Suprapubic skin (tissue), 4 donors: ENCODE results near the gene CCT6B. TPM values are rescaled to one million over a fixed set of nuclear protein-coding genes. Genes with fewer than 3 reads are reported as not detected.
"Not testable (repeated sequence)": the region's sequence is repeated elsewhere in the genome, so short reads cannot be mapped to it uniquely, and the experiment has no call there.

Source experiments
- DNase-seq, 2 donors: peaks; one replicate each; pipeline ENCODE4 v3.0.0-alpha.2; 2019; ENCODE audit warnings: low spot score in 2 of 2
- H3K27ac ChIP-seq: fragments of 200-600 bp; sonication (generic); one replicate; pipeline ENCODE4 v1.5.1; 2019
- H3K27me3 ChIP-seq: fragments of 200-600 bp; sonication (generic); one replicate; pipeline ENCODE4 v1.5.1; 2019
- H3K36me3 ChIP-seq: fragments of 200-600 bp; sonication (generic); one replicate; pipeline ENCODE4 v1.5.1; 2019
- H3K4me1 ChIP-seq: fragments of 200-600 bp; sonication (generic); one replicate; pipeline ENCODE4 v1.5.1; 2019
- H3K4me3 ChIP-seq: fragments of 200-600 bp; sonication (generic); one replicate; pipeline ENCODE4 v1.5.1; 2019; ENCODE audit warnings: mild to moderate bottlenecking
- H3K9me3 ChIP-seq: fragments of 200-600 bp; sonication (generic); one replicate; pipeline ENCODE4 v1.5.1; 2019
- CTCF ChIP-seq, 2 donors: fragments of 200-600 bp in 1 of 2; fragments of 450-650 bp in 1 of 2; sonication (generic) in 1 of 2; IDR thresholded peaks; one replicate each; pipeline ENCODE4 v1.5.1; 2016 to 2019; ENCODE audit warnings: antibody characterized with exemption in 2 of 2, mild to moderate bottlenecking in 1 of 2, moderate library complexity in 1 of 2
- EP300 ChIP-seq: sonication (generic); formaldehyde crosslinking; IDR thresholded peaks from one replicate; pipeline ENCODE4 v1.6.1; 2017; ENCODE audit warnings: antibody characterized with exemption
- POLR2A ChIP-seq, 2 donors: fragments of 450-650 bp; IDR thresholded peaks; one replicate each; pipeline ENCODE4 v1.6.1; 2017; ENCODE audit warnings: antibody characterized with exemption in 2 of 2, mild to moderate bottlenecking in 2 of 2, moderate library complexity in 2 of 2
- POLR2AphosphoS5 ChIP-seq, 3 donors: sonication (generic); formaldehyde crosslinking; IDR thresholded peaks; one replicate each; pipeline ENCODE4 v1.6.1; 2017; ENCODE audit warnings: antibody characterized with exemption in 3 of 3
- WGBS: methylation state at CpG from one replicate; pipeline ENCODE4 v1.1.5; 2018; 5-methylcytosine and 5-hydroxymethylcytosine counted together
- total RNA-seq, 4 donors: library from RNA; depleted of rRNA; stranded (reverse); fragments of >200 nt; gene quantifications; one replicate each; pipeline ENCODE4 v1.1.0, GENCODE V29; 2016

The CCT6B gene
- total RNA-seq, 4 donors from 2014 or later, result 0.49 to 3.3 (median 1.5) TPM

- H3K36me3 ChIP-seq, result peaks cover 64% of the 10 kb centered on the region
- 78% methylated on average over 4 of the region's 4 CpGs for WGBS
- no peaks in the 10 kb centered on the region for H3K27me3 ChIP-seq
- H3K27ac ChIP-seq, result no peak overlapping the region
- H3K9me3 ChIP-seq, result no peaks in the 10 kb centered on the region
- TF ChIP-seq EP300 (no peak), POLR2AphosphoS5 (IDR thresholded peaks at IDR 0.05) (no peak), POLR2A (IDR thresholded peaks at IDR 0.05) (no peak), CTCF (IDR thresholded peaks at IDR 0.05) (no peak)
- no peaks in the 10 kb centered on the region for H3K4me1 ChIP-seq
- H3K4me3 ChIP-seq, result no peak overlapping the region
- DNase-seq, result no peak
Observed at GRCh38 chr17:35003778-35004177, 42.5 kb upstream of the CCT6B start.

- no peak for DNase-seq
- WGBS, result 81% methylated on average over 15 of the region's 15 CpGs
- Histone ChIP-seq H3K27me3 (no peaks in the 10 kb centered on the region), H3K27ac (no peak overlapping the region), H3K36me3 (peaks cover 64% of the 10 kb centered on the region), H3K4me3 (no peak overlapping the region), H3K9me3 (no peaks in the 10 kb centered on the region), H3K4me1 (no peaks in the 10 kb centered on the region)
- TF ChIP-seq EP300, result no peak
- TF ChIP-seq POLR2AphosphoS5 (IDR thresholded peaks at IDR 0.05), result peak in 1 of 3 donors; percentile 3
- no peak for TF ChIP-seq CTCF (IDR thresholded peaks at IDR 0.05)
- TF ChIP-seq POLR2A (IDR thresholded peaks at IDR 0.05), result no peak
Observed at GRCh38 chr17:35002876-35003551, 41.8 kb upstream of the CCT6B start.

- Histone ChIP-seq H3K36me3 (peaks cover 54% of the 10 kb centered on the region), H3K4me1 (peaks cover 13% of the 10 kb centered on the region), H3K9me3 (no peaks in the 10 kb centered on the region), H3K4me3 (no peak overlapping the region), H3K27me3 (no peaks in the 10 kb centered on the region), H3K27ac (no peak overlapping the region)
- no peak for DNase-seq
- 91% methylated on average over 2 of the region's 2 CpGs for WGBS
- TF ChIP-seq EP300 (no peak), POLR2AphosphoS5 (IDR thresholded peaks at IDR 0.05) (no peak), CTCF (IDR thresholded peaks at IDR 0.05) (no peak), POLR2A (IDR thresholded peaks at IDR 0.05) (no peak)
Observed at GRCh38 chr17:35001549-35001948, 40.3 kb upstream of the CCT6B start.

- Histone ChIP-seq H3K36me3 (peaks cover 60% of the 10 kb centered on the region), H3K4me1 (peaks cover 13% of the 10 kb centered on the region)
- not testable (repeated sequence) for H3K27me3 ChIP-seq, H3K4me3 ChIP-seq, H3K9me3 ChIP-seq, DNase-seq, H3K27ac ChIP-seq
- WGBS, result 93% methylated on average over 14 of the region's 14 CpGs
Observed at GRCh38 chr17:35000965-35001364, 39.7 kb upstream of the CCT6B start.

GRCh38 chr17:34999456-34999855 lies 38.2 kb upstream of the CCT6B start:
- no peak for DNase-seq
- Histone ChIP-seq H3K27ac (no peak overlapping the region), H3K4me3 (no peak overlapping the region), H3K4me1 (peaks cover 13% of the 10 kb centered on the region), H3K9me3 (no peaks in the 10 kb centered on the region), H3K36me3 (peaks cover 67% of the 10 kb centered on the region), H3K27me3 (no peaks in the 10 kb centered on the region)
- TF ChIP-seq POLR2A (IDR thresholded peaks at IDR 0.05) (no peak), POLR2AphosphoS5 (IDR thresholded peaks at IDR 0.05) (no peak), CTCF (IDR thresholded peaks at IDR 0.05) (no peak), EP300 (no peak)
- WGBS, result 100% methylated on average over 2 of the region's 2 CpGs

- no peaks in the 10 kb centered on the region for H3K27me3 ChIP-seq
- H3K27ac ChIP-seq, result no peak overlapping the region
- TF ChIP-seq POLR2AphosphoS5 (IDR thresholded peaks at IDR 0.05) (peak in 1 of 3 donors; percentile 16), EP300 (no peak), CTCF (IDR thresholded peaks at IDR 0.05) (peak; percentile 60 to 81)
- H3K4me3 ChIP-seq, result no peak overlapping the region
- no peaks in the 10 kb centered on the region for H3K9me3 ChIP-seq
- peaks cover 13% of the 10 kb centered on the region for H3K4me1 ChIP-seq
- peaks cover 66% of the 10 kb centered on the region for H3K36me3 ChIP-seq
- DNase-seq, result peak; percentile 75 to 83
- 50% methylated on average over 5 of the region's 5 CpGs for WGBS
Observed at GRCh38 chr17:34998205-34998604, 36.9 kb upstream of the CCT6B start.
